Osteocyte (in vitro differentiated cells): ENCODE data around the gene MEF2C. TPM values are rescaled to one million over a fixed set of nuclear protein-coding genes. Genes with fewer than 3 reads are reported as not detected.

ENCODE experiments used
- DNase-seq: peaks from one replicate; pipeline ENCODE4 v3.0.0; 2021; ENCODE audit warnings: mixed read lengths; ENCODE audit not compliant: unreplicated experiment; ENCODE audit errors: extremely low spot score
- H3K27ac Mint-ChIP-seq: one replicate; pipeline ENCODE4 v1.8.0; 2021; ENCODE audit warnings: mild to moderate bottlenecking, mixed read lengths; ENCODE audit not compliant: unreplicated experiment
- H3K27me3 Mint-ChIP-seq: one replicate; pipeline ENCODE4 v1.8.0; 2021; ENCODE audit warnings: mixed read lengths; ENCODE audit not compliant: unreplicated experiment
- H3K36me3 Mint-ChIP-seq: one replicate; pipeline ENCODE4 v1.8.0; 2021; ENCODE audit warnings: mixed read lengths; ENCODE audit not compliant: unreplicated experiment
- H3K4me1 Mint-ChIP-seq: one replicate; pipeline ENCODE4 v1.8.0; 2021; ENCODE audit warnings: mixed read lengths; ENCODE audit not compliant: unreplicated experiment
- H3K4me3 Mint-ChIP-seq: one replicate; pipeline ENCODE4 v1.8.0; 2021; ENCODE audit warnings: mild to moderate bottlenecking, moderate library complexity, mixed read lengths; ENCODE audit not compliant: unreplicated experiment
- H3K9me3 Mint-ChIP-seq: one replicate; pipeline ENCODE4 v1.8.0; 2021; ENCODE audit warnings: mixed read lengths; ENCODE audit not compliant: unreplicated experiment
- total RNA-seq: library from RNA; stranded (reverse); gene quantifications from 2 replicates; pipeline ENCODE4 v1.2.1, GENCODE V29; 2021
- TF ChIP-seq, protein P1 (sequence below): fragments of 200-600 bp; sonication (generic); IDR thresholded peaks from 2 replicates; pipeline ENCODE4 v1.5.0; 2021; ENCODE audit warnings: antibody characterized with exemption, mild to moderate bottlenecking, moderate library complexity

Gene MEF2C
- total RNA-seq, 1 donor from 2014 or later, result 9.4 TPM

GRCh38 chr5:88671106-88671504 lies 211.9 kb downstream of the MEF2C start:
- Mint-ChIP-seq H3K4me3 (no peak overlapping the region), H3K27me3 (peaks cover 95% of the 10 kb centered on the region), H3K4me1 (peaks cover 34% of the 10 kb centered on the region), H3K36me3 (no peaks in the 10 kb centered on the region), H3K27ac (no peak overlapping the region), H3K9me3 (no peaks in the 10 kb centered on the region)
- no peak for DNase-seq
- TF ChIP-seq, protein P1, sequence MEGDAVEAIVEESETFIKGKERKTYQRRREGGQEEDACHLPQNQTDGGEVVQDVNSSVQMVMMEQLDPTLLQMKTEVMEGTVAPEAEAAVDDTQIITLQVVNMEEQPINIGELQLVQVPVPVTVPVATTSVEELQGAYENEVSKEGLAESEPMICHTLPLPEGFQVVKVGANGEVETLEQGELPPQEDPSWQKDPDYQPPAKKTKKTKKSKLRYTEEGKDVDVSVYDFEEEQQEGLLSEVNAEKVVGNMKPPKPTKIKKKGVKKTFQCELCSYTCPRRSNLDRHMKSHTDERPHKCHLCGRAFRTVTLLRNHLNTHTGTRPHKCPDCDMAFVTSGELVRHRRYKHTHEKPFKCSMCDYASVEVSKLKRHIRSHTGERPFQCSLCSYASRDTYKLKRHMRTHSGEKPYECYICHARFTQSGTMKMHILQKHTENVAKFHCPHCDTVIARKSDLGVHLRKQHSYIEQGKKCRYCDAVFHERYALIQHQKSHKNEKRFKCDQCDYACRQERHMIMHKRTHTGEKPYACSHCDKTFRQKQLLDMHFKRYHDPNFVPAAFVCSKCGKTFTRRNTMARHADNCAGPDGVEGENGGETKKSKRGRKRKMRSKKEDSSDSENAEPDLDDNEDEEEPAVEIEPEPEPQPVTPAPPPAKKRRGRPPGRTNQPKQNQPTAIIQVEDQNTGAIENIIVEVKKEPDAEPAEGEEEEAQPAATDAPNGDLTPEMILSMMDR, result no peak

DNA sequence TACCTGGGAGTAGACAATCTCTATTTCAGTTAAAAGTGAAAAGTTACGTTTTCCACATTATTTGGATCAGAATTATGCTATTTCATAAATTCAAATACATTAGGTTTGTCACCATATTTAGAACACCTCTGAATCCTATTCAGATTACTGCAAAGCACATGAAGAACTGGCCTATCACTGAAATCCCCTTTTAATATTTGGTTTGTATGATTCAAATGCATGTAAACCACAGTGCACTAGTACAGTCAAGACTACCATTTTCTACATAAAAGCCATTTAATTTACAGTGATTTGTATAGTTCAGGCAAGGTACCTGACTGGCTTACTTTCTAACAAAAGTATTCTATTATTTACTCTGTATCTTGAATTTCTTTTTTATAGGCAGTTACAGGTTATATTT lies 212.5 kb downstream of the MEF2C start:
- Mint-ChIP-seq H3K36me3 (no peaks in the 10 kb centered on the region), H3K27me3 (peaks cover 95% of the 10 kb centered on the region), H3K4me1 (peaks cover 29% of the 10 kb centered on the region), H3K27ac (no peak overlapping the region), H3K4me3 (no peak overlapping the region), H3K9me3 (no peaks in the 10 kb centered on the region)
- TF ChIP-seq, protein P1, result no peak
- no peak for DNase-seq

- Mint-ChIP-seq H3K36me3 (no peaks in the 10 kb centered on the region), H3K4me3 (no peak overlapping the region), H3K9me3 (no peaks in the 10 kb centered on the region), H3K4me1 (peaks cover 25% of the 10 kb centered on the region), H3K27ac (no peak overlapping the region), H3K27me3 (peaks cover 95% of the 10 kb centered on the region)
- TF ChIP-seq, protein P1, result no peak
- DNase-seq, result no peak
These were observed 213.5 kb downstream of the MEF2C start for GRCh38 chr5:88669371-88670050.

GRCh38 chr5:88667496-88668201 lies 215.3 kb downstream of the MEF2C start:
- H3K27me3 Mint-ChIP-seq, result peaks cover 96% of the 10 kb centered on the region
- no peak overlapping the region for H3K4me3 Mint-ChIP-seq
- no peaks in the 10 kb centered on the region for H3K9me3 Mint-ChIP-seq
- TF ChIP-seq, protein P1, result no peak
- DNase-seq, result no peak
- H3K27ac Mint-ChIP-seq, result no peak overlapping the region
- H3K4me1 Mint-ChIP-seq, result peaks cover 17% of the 10 kb centered on the region
- no peaks in the 10 kb centered on the region for H3K36me3 Mint-ChIP-seq
